Fibroblast of the aortic adventitia (primary cell): ENCODE measurements around the gene LBR. TPM values are rescaled to one million over a fixed set of nuclear protein-coding genes. Genes with fewer than 3 reads are reported as not detected.

ENCODE experiments used
- DNase-seq: peaks from one replicate; pipeline ENCODE4 v3.0.0-alpha.2; 2010; ENCODE audit warnings: low read depth
- H3K4me3 ChIP-seq: 2 replicates; pipeline ENCODE4 v1.5.1; 2011; ENCODE audit warnings: low read depth, mild to moderate bottlenecking, control low read depth, low read length, moderate library complexity
- total RNA-seq: library from RNA; depleted of rRNA; stranded (reverse); fragments of >200 nt; gene quantifications from 2 replicates; pipeline ENCODE4 v1.2.3, GENCODE V29; 2012; ENCODE audit warnings: low replicate concordance
- TF ChIP-seq, protein P1 (sequence below): IDR thresholded peaks from 2 replicates; pipeline ENCODE4 v1.5.1; 2011; ENCODE audit warnings: mild to moderate bottlenecking, low read length, control low read depth, inconsistent platforms; ENCODE audit not compliant: insufficient read depth

Gene LBR
- total RNA-seq, 1 donor = 32.1 TPM

- DNase-seq = peak; percentile 41
Measured at GRCh38 chr1:225424562-225425200, 3.2 kb downstream of the LBR start.

GRCh38 chr1:225423518-225423855, 4.4 kb downstream of the LBR start:
- DNase-seq = no peak
- no peak overlapping the region for H3K4me3 ChIP-seq
- TF ChIP-seq, protein P1, sequence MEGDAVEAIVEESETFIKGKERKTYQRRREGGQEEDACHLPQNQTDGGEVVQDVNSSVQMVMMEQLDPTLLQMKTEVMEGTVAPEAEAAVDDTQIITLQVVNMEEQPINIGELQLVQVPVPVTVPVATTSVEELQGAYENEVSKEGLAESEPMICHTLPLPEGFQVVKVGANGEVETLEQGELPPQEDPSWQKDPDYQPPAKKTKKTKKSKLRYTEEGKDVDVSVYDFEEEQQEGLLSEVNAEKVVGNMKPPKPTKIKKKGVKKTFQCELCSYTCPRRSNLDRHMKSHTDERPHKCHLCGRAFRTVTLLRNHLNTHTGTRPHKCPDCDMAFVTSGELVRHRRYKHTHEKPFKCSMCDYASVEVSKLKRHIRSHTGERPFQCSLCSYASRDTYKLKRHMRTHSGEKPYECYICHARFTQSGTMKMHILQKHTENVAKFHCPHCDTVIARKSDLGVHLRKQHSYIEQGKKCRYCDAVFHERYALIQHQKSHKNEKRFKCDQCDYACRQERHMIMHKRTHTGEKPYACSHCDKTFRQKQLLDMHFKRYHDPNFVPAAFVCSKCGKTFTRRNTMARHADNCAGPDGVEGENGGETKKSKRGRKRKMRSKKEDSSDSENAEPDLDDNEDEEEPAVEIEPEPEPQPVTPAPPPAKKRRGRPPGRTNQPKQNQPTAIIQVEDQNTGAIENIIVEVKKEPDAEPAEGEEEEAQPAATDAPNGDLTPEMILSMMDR = no peak

More at GRCh38 chr1:225424562-225425200, 3.2 kb downstream of the LBR start:
- TF ChIP-seq, protein P1 = no peak
- H3K4me3 ChIP-seq = no peak overlapping the region

- H3K4me3 ChIP-seq = no peak overlapping the region
- TF ChIP-seq, protein P1 = no peak
Measured at GRCh38 chr1:225422795-225423517, 4.9 kb downstream of the LBR start.

GRCh38 chr1:225422031-225422605, 5.7 kb downstream of the LBR start:
- no peak overlapping the region for H3K4me3 ChIP-seq
- no peak for DNase-seq
- TF ChIP-seq, protein P1 = no peak

More at GRCh38 chr1:225422795-225423517, 4.9 kb downstream of the LBR start:
- DNase-seq = no peak

DNA sequence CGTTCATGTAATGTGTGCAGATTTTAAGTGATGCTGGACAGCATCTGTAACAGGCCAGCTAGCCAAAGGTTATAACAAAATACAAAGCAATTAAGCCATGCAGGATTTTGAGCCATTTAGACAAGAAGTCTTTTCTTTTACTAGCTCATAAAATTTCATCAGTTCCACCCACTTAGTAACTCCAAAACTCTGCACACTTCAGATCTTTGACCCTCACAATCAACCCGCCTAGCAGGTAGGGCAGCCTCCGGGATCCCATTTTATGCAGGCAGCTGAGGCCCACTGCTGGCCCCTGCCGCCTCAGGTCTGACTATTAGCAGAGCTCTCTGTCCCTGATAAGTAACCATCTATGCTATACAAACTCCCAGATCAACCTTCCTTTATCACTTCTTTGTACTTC, 9.2 kb downstream of the LBR start:
- H3K4me3 ChIP-seq = no peak overlapping the region
- no peak for DNase-seq
- TF ChIP-seq, protein P1 = no peak

GRCh38 chr1:225418059-225418458, 9.8 kb downstream of the LBR start:
- H3K4me3 ChIP-seq = no peak overlapping the region
- TF ChIP-seq, protein P1 = no peak
- DNase-seq = no peak
